GM19238 (cell line): ENCODE data around the gene FSTL4.

Source experiments
- DNase-seq: peaks from one replicate; pipeline ENCODE4 v3.0.0; 2011; ENCODE audit warnings: low spot score; ENCODE audit not compliant: insufficient read length

FSTL4 gene

DNA sequence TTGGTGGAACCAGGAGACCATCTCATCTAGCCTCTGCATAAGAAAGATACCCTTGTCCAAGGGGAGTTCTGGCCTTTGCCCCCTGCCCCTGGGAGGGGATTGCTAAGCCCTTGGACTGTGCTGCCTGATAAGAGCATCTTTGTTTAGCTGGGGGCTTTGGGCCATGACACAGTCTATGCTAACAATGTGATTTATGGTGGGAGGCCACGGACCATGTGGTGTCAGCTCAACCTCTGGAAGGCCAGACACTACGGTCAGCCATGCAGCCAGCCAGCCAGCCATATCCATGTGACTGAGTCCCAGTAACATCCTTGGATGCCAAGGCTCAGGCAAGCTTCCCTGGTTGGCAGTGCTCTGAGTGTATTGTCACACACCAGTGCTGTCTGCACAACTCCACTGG lies 244.4 kb downstream of the FSTL4 start:
- DNase-seq = no peak

DNA sequence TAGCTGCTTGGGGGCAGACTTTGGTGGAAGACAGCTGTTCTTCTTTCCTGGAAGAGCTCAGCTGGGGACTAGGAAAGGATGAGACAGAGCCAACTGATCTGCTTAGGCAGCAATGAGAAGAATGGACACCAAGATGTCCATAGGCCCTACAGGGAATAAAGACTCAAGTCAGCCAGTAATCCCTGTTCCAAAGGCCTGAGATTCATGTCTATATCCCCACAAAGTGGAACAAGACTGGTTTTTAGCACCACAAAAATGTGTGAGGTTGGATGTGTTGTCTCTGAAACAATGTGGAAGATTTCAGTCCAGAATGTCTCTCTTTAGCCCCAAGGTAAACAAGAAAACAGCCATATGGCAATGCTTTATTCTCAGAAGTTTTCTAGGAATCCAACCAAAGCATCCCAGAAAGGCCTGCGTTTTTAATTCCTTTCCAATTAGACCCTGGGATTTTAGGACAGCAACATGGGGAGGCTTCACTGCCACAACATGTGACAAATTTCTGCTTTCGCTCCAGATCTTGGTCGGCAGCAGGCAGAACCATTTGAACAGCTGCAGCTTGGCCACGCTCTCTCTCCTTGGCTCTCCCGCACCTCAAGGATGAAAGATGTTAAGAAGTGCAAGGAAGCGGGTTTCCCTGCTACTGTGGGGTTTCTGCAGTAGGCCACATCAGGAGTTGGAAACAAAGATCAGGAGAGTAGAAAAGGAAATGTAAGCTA lies 245.1 kb downstream of the FSTL4 start:
- no peak for DNase-seq

DNA sequence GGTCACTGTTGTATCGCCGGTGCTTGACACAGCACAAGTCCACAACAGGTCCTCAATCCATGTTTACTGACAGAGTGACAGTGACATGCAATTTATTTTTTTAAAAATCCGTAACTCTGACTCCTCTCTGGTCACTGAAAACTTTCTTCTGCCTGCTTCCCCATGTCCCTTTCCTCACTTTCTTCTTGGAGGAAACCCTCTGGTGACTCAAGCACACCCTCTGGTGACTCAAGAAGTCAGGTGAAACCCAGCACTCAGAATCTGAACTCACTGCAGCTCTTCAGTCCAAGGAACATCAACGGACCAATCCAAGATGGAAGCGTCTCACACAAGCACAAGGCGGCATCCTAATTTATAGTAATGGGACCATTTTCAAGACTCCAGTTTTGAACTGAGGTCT lies 245.9 kb downstream of the FSTL4 start:
- no peak for DNase-seq

DNA sequence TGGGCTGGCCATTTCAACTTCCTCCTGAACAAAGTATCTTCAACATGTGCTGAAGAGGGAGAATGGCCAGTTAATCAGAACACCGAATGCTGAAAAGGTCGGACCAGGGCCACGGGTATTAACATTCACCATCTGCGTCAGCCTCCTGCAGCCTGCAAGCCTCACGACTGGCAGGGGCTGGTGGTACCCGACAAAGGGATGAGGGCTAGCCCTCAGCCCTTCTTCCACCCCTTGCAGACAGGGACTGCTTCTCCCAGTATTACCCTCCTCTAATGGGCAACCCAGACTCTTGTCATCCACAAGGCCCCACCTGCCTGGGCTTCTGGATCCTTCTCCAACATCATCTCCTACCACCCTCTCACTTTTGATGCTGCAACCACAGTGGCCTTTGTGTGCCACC lies 246.6 kb downstream of the FSTL4 start:
- DNase-seq = no peak

DNA sequence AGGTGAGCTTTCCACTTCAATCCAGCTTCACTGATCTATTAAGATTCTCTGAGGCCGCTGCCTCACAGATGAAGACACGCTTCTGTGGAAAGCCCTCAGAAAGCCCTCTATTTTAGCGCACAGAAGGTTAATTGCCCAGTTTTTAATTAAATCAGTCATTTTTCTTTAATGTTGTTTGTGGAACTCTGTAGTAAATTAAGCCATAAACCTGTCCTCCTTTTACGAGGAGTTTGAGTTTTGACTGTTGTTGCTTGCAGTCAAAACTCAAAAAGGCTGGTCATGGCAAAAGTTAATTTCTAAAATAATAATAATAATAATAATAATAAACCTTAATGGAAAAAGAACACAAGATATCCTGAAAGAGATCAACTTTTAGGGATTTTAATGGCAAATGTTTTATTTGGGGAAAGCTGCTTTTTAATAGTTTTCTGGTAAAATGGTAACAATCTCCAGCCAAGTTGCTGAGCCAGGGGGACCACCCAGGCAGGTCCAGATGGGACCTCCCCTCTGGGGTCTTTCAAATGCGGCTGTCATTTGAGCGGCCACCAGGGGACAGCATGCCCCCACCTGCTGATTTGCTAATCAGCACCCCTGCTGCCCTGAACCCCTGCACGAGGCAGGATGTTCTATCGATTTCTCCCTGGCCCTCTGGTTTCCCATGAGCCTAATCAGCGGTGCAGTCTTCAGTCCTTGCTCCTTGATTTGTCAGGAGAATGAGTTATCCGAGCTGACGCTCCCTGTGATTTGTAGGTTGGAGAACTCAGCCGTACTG lies 247.2 kb downstream of the FSTL4 start:
- DNase-seq = no peak

DNA sequence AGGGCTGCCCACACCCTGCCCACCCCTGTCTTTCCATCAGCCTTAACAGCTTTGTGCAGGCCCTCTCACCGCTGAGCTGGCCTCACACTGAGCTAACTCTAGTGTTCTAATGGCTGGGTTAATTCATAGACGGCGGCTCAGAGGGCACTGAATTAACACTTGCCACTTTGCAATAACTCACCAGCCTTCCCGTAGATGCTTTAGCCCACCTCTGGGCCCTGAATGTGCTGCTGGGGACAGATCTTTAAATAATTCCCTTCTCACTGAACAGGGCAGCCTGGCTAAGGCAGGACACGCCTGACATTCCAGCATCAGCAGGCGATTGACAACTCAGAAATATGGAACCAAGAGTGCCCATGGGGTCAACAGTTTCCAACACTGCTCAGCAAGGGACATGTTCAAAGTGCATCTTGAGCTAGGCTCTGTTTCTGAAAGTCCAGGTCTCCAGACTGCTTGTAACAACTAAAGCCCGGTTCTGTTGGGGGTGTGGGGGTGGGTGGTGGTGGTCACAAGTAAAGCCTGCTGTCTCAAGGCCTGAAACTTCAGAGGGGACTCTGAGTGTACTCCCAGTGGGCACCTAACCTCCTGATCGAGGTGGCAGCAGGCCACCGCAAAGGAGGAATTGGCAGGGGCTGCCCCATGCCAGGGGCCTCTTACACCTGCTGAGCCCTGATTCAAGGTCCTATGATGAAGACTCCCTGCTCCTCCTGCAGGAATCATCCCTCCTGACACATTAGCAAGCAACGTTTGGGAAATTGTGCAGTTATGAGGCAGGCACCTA lies 248.3 kb downstream of the FSTL4 start:
- DNase-seq = no peak

DNA sequence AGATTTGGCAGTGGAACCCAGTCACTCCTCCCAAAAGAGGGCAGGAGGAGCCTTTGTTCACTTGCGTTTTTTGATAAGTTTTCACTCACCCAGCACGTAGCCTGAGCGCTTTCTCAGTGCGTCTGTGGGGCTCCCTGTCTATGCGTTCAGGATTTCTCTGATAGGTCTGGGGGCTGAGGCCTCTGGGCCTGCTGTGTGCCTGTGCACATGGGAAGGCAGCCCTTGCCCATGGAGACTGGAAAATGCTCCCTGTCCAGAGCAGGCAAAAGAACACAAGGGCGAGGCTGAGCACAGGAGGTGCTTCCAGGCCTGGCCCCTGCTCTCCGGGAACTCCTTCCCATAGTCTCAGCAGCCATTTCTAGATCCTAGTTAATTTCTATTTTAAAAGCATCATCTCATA lies 249.9 kb downstream of the FSTL4 start:
- no peak for DNase-seq

DNA sequence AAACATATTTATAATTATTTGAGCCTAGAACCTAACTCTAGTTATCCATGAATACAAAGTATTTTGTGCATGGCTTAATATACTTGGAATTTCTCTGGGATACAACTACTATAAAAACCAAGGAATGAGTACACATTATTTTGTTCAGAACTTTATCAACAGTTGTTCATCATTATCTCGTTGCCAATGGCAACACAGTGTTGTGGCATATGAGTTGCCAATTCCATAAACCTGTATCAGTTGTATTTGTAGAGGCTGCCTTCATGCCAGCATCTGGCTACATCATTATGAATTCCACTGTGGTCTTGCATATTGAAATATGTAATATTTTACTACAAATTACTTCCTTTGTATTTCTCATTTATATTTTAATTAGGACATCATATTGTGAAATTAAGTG lies 250.4 kb downstream of the FSTL4 start:
- no peak for DNase-seq

DNA sequence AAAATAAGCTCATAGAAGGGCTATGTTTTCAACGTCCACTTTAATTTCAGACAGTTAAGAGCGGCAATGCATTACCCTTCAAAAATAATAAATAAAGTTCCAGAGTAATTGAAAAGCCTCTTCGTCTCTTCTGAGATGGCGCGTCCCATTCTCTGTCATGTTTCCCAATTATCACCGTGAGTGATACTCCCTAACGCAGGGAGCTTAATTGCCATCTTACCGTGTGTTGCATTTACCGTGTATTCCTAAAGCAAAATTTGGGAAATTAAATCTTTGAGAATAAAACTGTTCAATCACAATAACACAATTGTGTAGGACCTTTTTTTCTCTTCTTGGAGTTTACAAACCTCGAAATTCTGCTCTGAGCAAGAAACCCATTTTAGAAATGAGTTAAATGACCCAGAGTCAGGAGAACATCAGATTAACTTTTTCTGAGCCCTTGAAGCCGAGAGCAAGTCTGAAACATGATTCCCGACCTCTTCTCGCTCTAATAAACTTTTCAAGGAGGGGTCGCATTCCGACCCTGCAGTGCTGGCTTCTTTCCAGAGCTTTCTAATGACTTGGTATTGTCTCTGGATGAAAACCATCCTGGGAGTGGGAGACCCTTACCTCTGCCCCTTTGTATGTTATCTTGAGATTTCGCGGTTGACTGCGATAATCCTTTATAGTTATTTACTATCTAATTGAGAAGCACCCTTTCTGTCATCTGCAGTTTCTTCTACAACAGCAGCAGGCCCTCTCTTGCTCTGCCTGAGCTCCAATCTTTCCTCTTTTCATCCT lies 251.5 kb downstream of the FSTL4 start:
- DNase-seq = no peak

DNA sequence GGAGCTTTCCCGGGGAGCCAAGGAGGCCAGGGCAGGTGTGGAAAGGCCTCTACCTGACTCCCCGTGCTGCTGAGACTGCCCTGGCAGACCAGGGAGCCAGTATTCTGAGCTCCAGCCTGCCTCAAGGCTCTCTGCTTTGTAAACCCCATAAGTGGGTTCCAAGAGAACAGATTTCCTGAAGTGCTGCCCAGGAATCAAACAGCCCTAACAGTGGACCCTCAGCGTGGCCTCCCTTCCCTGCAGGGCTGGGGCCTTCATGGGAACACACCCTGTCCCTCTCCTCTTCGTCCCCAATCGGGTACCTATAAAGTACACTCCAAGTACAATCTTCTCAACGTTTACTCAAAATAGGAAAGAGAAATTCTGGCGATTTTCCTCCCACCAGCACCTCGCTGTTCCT lies 252.5 kb downstream of the FSTL4 start:
- no peak for DNase-seq

DNA sequence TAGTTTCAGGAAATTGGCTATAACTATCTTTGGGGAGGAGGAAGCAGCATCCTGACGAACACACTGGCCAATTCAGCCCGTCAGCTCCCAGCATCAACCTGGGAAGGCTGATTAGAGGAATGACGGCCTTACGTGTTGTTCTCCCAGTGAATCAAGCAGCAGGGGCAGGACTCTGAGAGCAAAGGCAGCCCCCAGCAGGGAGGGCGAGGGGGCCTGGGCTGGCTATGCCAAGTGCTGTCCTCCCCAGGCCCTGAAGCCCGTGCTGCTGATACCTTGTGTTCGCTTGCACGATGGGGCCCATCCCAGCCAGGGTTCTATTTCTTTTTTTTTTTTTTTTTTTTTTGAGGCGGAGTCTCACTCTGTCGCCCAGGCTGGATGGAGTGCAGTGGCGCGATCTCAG lies 254.1 kb downstream of the FSTL4 start:
- DNase-seq = no peak

DNA sequence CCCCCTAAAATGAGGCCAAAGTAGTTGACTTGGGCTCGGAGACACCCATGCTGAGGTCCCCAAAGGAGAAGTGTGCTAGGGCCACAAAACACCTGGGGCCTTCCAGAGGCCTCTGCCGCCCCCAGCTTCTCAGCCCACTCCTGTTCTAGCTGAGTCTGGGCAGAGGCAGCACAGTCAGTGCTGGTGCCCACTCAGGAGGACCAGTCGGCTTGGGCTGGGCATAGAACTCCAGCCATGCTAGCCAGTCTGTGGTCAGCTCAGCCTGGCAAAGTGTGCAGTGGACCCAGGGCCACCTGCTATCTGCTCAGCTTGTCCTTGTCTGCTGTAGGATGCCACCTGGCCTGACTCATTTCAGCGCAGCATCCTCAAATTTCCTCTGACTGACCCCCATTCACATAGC lies 254.6 kb downstream of the FSTL4 start:
- no peak for DNase-seq

DNA sequence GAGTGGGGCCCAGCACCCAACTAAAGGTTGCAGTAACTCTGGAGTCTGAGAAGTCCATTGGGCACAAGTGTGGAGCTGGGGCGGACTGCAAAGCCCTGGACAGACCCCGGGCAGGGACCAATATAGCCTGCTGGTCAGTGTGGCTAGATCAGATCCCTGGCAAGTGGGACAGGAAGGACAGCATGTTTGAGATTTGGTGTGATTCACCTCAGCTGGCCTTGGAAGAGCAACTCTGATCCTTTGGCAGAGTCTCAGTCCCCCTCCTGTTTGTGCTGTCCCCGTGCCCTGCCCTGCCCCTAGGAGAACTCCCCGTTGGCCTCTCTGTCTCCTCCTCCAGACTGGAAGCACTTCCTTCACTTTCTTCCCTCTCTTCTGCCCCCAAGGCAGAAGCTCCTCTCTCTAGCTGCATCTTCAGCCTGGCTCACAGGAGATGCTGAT lies 255.3 kb downstream of the FSTL4 start:
- no peak for DNase-seq

DNA sequence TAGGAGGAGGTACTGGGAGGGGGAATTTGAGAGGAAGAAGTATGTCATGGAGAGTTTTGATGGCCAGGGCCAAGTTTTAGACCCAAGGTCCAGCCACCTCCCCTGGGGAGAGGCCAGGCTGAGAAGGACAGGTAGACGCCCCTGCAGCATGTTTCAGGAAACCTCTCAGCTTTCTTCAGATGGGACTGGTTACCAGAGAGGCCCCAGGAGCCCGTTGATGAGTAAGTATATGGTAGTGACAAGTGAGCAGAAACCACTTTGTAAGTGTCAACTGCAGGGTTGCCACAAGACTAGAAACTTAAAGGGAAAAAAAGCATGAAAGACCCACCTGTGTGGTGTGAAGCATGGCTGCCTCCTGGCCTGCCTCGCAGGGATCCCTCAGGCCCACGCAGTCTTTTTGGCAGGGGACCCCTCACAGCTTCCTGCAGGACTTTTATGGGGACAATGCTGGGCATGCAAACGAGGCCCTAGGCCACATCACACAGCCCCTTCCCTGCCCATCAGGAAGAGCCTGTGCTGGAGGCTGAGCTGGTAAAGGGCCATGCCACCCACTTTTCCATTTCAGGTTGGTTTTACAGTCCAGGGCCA lies 255.9 kb downstream of the FSTL4 start:
- no peak for DNase-seq

DNA sequence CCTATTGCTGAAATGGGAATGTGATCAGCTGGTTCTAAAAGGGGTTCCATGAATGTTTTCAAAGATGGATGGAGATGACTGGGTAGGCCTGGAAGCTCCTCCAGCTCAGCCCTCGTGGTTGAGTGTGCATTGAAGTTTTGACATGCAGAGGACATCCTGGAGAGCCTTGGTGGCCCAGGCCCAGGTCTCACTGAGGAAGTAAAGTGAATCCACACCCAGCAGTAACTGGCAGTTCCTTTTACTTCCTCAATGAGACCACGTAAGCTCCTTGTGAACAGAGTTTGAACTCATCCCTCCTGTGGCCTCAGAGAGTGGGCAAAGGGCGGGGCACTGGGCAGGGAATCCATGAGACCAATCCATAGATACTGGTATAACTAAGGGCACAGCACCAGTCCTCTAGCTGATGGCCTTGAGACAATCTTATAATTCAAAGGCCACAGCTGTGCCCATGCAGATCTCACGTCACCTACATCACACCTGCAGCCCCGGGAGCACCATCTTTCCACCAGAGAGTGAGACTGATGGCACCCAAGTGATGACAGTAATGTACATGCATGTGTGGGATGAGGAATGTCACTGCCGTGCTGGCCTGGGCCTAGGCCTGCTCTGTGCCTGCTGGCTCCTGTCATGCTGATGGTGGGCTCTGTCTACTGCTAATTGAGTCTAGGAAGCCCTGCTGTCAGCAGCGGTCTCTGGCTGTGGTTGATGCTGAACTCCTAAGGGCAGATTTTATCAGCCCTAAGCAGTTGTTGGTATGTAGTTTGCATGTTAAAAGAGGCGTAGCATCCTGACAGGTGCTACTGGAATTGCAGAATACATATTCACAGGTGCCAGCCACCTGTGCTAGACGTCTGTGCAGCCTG lies 257.8 kb downstream of the FSTL4 start:
- no peak for DNase-seq

DNA sequence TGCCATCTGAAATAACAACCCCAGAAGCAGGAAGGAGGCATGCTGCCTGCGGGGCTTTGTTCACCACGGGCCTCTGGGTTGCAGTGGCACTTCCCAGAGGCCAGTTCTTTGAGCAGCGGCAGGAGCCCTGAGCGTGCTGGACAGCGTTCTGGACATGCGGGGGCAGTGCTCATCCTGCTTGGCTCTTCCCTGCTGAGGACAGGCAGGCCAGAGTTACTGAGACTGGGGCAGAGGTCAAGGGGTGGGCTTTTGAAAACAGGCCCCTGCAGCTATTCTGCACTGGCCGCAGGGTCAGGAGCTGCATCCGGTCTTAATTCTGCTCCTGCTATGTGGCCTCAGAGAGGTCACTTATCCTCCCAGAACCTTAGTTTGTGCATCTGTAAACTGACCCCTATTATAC lies 258.6 kb downstream of the FSTL4 start:
- no peak for DNase-seq

DNA sequence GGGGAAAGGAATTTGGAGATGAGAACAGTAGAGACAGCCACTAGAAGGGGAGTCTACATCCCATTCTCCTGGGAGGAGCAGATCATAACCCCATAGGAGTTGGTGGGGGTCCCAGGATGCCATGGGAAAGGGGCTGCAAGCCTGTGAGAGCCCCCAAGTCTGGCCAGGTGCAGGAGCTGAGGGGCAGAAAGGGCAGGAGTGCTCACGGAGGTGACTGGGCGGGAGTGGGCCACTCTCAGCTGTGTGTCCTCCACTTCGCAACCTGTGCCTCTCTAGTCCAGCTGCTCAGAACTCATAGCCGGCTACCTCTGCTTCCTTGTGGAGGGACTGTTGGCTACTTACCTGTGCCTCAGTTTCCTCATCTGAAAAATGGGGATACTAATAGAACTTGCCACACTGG lies 263.9 kb downstream of the FSTL4 start:
- DNase-seq = no peak

DNA sequence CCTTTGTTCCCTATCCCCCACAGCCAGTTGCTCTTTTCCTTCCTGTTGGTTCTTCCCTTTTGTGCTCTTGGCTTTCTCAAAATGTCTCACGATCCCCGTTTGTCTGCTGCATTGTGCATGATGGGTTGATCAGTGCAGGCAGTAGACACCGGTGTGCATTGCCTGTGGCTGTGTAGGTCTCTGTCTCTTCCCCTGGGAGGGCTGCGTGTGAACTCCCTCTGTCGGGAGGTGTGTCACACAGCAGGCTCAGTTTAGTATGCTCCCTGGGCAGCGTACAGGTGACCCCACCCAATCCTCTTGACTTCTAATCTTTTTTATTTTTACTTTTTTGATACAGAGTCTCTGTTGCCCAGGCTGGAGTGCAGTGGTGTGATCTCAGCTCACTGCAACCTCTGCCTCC lies 265.3 kb downstream of the FSTL4 start:
- DNase-seq = no peak

DNA sequence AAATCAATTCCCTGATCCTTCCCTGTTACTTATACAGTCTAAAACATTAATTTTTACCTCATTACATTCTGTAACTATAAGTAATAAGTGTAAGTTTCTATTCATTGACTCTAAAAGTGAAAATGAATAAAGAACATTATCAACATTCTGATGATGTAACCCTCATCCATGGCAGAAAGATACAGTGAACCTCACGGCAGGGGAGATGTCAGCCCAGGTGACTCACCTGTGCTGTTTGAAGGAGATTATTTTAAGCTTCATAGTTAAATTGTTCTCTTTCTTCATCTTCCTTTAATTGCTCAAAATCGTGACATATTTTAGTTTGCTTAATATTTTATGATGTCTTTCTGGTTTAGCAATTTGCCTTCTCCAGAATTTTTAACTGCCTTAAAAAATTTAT lies 268.1 kb downstream of the FSTL4 start:
- no peak for DNase-seq

DNA sequence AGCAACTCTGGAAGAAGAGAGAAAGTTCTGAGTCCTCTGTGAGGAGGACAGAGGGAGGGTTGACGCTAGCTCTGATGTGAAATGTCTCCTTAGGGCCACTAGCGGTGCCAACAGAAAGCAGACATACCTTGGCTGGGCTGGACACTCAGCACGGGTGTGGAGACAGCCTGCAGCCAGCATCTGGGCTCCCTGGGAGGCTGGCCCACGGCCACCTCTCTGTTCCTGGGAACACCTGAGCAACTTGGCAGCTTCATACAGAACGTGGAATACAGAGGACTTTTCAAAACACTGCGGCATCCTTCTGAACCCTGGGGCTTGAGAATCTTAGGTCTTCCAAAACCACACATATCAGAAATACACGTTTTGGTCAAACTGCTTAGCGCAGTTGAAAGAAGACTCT lies 269.1 kb downstream of the FSTL4 start:
- DNase-seq = no peak
